ENCODE results near the gene HOXB7.
A peak's percentile ranks its signal among the peaks of the same experiment; 100 is the strongest.

Gene HOXB7

GRCh38 chr17:48610282-48611211 is at the start of gene HOXB7:
Gene HOXB7, minus strand, starts transcription at chr17:48611017. Its CDS starts 99 bp downstream, at chr17:48610918.
- Histone ChIP-seq H3K27me3 (replicated peaks; ENCODE audit: control insufficient read depth, insufficient read depth, low read length) (no peaks in the 10 kb centered on the region; the same call in 1 of the 2 replicates), H3K4me3 (replicated peaks; ENCODE audit: low read depth, low read length) (peak within 1 kb of the TSS; percentile 82), H3K36me3 (ENCODE audit: control insufficient read depth, insufficient read depth, low read length) (no peaks in the 10 kb centered on the region)
- TF ChIP-seq, protein P1, sequence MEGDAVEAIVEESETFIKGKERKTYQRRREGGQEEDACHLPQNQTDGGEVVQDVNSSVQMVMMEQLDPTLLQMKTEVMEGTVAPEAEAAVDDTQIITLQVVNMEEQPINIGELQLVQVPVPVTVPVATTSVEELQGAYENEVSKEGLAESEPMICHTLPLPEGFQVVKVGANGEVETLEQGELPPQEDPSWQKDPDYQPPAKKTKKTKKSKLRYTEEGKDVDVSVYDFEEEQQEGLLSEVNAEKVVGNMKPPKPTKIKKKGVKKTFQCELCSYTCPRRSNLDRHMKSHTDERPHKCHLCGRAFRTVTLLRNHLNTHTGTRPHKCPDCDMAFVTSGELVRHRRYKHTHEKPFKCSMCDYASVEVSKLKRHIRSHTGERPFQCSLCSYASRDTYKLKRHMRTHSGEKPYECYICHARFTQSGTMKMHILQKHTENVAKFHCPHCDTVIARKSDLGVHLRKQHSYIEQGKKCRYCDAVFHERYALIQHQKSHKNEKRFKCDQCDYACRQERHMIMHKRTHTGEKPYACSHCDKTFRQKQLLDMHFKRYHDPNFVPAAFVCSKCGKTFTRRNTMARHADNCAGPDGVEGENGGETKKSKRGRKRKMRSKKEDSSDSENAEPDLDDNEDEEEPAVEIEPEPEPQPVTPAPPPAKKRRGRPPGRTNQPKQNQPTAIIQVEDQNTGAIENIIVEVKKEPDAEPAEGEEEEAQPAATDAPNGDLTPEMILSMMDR (IDR thresholded peaks at IDR 0.05; ENCODE audit: insufficient read depth, low read length, poor library complexity, severe bottlenecking): no peak
- peak; percentile 73 for DNase-seq (ENCODE audit: extremely low read depth, insufficient read length)

- no peak for DNase-seq (ENCODE audit: extremely low read depth, insufficient read length)
- H3K4me3 ChIP-seq (replicated peaks; ENCODE audit: low read depth, low read length): no peak overlapping the region
- TF ChIP-seq, protein P1 (IDR thresholded peaks at IDR 0.05; ENCODE audit: insufficient read depth, low read length, poor library complexity, severe bottlenecking): no peak
- no peaks in the 10 kb centered on the region for H3K27me3 ChIP-seq (replicated peaks; ENCODE audit: control insufficient read depth, insufficient read depth, low read length)
- H3K36me3 ChIP-seq (ENCODE audit: control insufficient read depth, insufficient read depth, low read length): no peaks in the 10 kb centered on the region
These were observed 45.1 kb upstream of the HOXB7 start for GRCh38 chr17:48655913-48656312.

DNA sequence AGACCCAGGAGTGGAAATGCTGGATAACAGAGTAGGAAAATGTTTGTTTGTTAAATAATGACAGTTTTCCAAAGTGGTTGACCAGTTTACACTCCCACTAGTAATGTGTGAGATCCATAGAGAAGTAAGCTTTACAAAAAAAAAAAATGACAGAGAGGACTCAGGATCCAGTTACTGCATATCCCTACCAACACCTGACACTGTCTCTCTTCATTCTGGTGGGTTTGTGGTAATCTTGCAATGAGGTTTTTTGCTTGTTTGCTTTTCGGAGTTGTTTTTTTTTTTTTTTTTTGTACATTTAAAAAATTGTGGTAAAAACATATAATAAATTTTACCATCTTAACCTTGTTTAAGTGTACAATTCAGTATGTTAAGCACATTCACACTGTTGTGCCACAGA is 38.9 kb upstream of the HOXB7 start:
- Histone ChIP-seq H3K27me3 (replicated peaks; ENCODE audit: control insufficient read depth, insufficient read depth, low read length) (no peaks in the 10 kb centered on the region; the same call in none of the 2 replicates), H3K4me3 (replicated peaks; ENCODE audit: low read depth, low read length) (no peak overlapping the region), H3K36me3 (ENCODE audit: control insufficient read depth, insufficient read depth, low read length) (no peaks in the 10 kb centered on the region)
- TF ChIP-seq, protein P1 (IDR thresholded peaks at IDR 0.05; ENCODE audit: insufficient read depth, low read length, poor library complexity, severe bottlenecking): no peak
- DNase-seq (ENCODE audit: extremely low read depth, insufficient read length): no peak

GRCh38 chr17:48647963-48648245 is 37.1 kb upstream of the HOXB7 start:
- Histone ChIP-seq H3K4me3 (replicated peaks; ENCODE audit: low read depth, low read length) (no peak overlapping the region), H3K36me3 (ENCODE audit: control insufficient read depth, insufficient read depth, low read length) (no peaks in the 10 kb centered on the region), H3K27me3 (replicated peaks; ENCODE audit: control insufficient read depth, insufficient read depth, low read length) (no peaks in the 10 kb centered on the region; the same call in none of the 2 replicates)
- no peak for DNase-seq (ENCODE audit: extremely low read depth, insufficient read length)
- TF ChIP-seq, protein P1 (IDR thresholded peaks at IDR 0.05; ENCODE audit: insufficient read depth, low read length, poor library complexity, severe bottlenecking): no peak

DNA sequence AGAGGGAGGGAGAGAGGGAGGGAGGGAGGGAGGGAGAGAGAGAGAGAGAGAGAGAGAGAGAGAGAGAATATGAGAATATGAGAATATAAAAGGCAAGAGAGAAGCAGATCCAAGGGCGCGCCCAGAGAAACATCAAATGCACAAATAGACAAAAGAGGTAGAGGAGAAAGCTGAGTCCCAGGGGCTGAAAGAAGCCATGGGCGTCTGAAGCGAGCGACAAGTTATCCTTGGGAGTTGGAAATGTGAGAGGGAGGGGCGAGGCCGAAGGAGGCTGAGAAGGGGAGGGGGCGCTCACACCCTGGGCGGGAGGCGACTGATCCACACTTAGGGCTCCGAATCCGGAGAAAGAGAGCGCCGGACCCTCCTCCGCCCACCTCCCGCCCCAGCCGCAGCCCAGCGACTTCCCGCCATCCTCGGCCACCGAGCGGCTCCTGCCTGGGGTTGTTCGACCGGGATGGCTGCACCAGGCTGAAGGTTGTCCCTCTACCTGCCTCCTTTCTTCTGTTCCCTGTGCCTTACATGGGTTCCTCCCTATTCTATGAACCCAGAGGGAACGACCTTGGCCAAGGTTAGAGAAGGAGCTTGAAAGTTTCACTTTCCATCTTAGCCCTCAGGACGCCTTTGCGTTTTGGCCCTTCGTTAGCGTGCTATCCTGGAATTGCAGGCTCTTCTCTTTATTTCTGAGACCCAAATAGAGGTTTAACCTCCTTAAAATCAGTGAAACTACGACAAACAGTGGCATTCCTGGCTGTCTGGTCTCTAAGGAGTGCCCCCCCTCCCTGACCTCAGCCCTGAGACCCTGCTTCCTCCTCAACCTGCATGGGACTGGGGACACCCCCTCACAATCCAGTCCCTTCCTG is 36.5 kb upstream of the HOXB7 start:
- no peak for DNase-seq (ENCODE audit: extremely low read depth, insufficient read length)
- Histone ChIP-seq H3K27me3 (replicated peaks; ENCODE audit: control insufficient read depth, insufficient read depth, low read length) (no peaks in the 10 kb centered on the region; the same call in none of the 2 replicates), H3K4me3 (replicated peaks; ENCODE audit: low read depth, low read length) (peak overlapping the region; percentile 47)

More for the DNA sequence above, 36.5 kb upstream of the HOXB7 start:
- no peaks in the 10 kb centered on the region for H3K36me3 ChIP-seq (ENCODE audit: control insufficient read depth, insufficient read depth, low read length)
- TF ChIP-seq, protein P1 (IDR thresholded peaks at IDR 0.05; ENCODE audit: insufficient read depth, low read length, poor library complexity, severe bottlenecking): no peak

Measured in GM06990 (cell line).